Measurements from ENCODE around the gene KDM1B. TPM values are rescaled to one million over a fixed set of nuclear protein-coding genes. Genes with fewer than 3 reads are reported as not detected.
A peak's percentile ranks its signal among the peaks of the same experiment; 100 is the strongest.

Gene KDM1B
- total RNA-seq, 1 donor from 2014 or later: 20.7 TPM

DNA sequence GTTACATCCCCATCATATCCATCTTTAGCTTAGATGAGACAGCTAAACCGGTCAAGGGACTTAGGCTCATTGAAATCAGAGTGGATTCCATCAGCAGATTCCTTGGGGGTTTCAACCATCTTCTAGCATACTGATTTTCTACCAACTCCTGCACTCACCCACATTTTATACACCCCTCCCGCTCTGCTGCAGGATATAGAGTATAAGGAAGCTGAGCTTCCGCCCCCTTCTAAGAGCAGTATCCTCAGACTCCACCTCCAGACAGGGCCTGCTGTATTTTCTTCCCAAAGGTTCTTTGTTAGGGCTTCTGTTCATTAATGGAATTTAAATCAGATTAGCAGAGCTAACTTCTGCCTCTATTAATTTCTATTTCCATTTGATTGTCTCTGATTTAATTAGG is 22.9 kb upstream of the KDM1B start:
- Mint-ChIP-seq H3K9me3 (no peaks in the 10 kb centered on the region), H3K36me3 (peaks cover 19% of the 10 kb centered on the region), H3K27me3 (no peaks in the 10 kb centered on the region), H3K4me1 (ENCODE audit: unreplicated experiment) (no peaks in the 10 kb centered on the region), H3K27ac (no peak overlapping the region), H3K4me3 (no peak overlapping the region)
- TF ChIP-seq CTCF (conservative IDR thresholded peaks at IDR 0.05): no peak
- no peak for DNase-seq (ENCODE audit: extremely low spot score, unreplicated experiment)

DNA sequence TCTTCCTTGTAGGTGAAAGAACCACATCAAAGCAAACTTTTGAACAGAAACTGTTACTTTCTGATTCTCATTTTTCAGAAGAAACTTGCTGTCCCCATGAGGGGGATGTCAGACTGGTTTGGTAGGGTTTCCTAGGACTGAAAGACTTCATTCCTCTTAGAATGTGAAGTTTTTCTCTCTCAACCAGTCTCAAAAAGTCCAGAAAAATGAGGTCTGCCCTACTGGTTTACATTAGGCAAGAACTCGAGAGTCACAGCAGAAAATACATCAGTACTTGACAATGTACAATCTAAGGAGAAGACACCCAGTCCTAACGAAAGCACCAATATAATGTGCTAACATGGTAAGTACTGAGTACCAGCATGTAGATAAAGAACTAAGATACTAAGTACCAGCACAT is 20.1 kb upstream of the KDM1B start:
- peaks cover 29% of the 10 kb centered on the region for H3K36me3 Mint-ChIP-seq
- H3K4me3 Mint-ChIP-seq: no peak overlapping the region
- no peaks in the 10 kb centered on the region for H3K27me3 Mint-ChIP-seq
- peak overlapping the region; percentile 78 for H3K27ac Mint-ChIP-seq
- H3K4me1 Mint-ChIP-seq (ENCODE audit: unreplicated experiment): peaks cover 7% of the 10 kb centered on the region
- TF ChIP-seq CTCF (conservative IDR thresholded peaks at IDR 0.05): no peak
- H3K9me3 Mint-ChIP-seq: no peaks in the 10 kb centered on the region
- DNase-seq (ENCODE audit: extremely low spot score, unreplicated experiment): no peak

- H3K4me1 Mint-ChIP-seq (ENCODE audit: unreplicated experiment): peaks cover 8% of the 10 kb centered on the region
Observed at GRCh38 chr6:18136260-18136659, 19.0 kb upstream of the KDM1B start.

DNA sequence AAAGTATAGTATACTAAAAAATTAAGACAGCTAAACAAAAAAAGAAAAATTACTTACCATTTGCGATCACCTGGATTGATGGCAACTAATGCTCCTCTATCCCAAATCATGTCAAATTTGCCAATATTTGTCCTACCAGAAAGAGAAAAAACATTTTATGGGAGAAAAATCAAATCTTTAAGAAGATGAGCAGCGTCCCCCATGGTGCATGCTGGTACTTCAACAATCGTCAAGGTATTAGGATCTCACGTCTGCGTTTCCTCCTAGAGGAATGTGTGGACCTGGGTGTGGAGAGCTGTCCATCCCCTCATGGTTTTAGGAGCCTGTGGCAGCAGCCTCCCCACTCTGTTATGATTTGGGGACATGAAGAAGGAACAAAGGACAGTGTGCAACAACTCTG is 16.3 kb upstream of the KDM1B start:
- peak; percentile 28 for TF ChIP-seq CTCF (conservative IDR thresholded peaks at IDR 0.05)
- peaks cover 41% of the 10 kb centered on the region for H3K36me3 Mint-ChIP-seq
- no peak for DNase-seq (ENCODE audit: extremely low spot score, unreplicated experiment)
- no peaks in the 10 kb centered on the region for H3K27me3 Mint-ChIP-seq
- peaks cover 16% of the 10 kb centered on the region for H3K4me1 Mint-ChIP-seq (ENCODE audit: unreplicated experiment)
- no peaks in the 10 kb centered on the region for H3K9me3 Mint-ChIP-seq
- no peak overlapping the region for H3K4me3 Mint-ChIP-seq
- no peak overlapping the region for H3K27ac Mint-ChIP-seq

More at GRCh38 chr6:18136260-18136659, 19.0 kb upstream of the KDM1B start:
- H3K4me3 Mint-ChIP-seq: no peak overlapping the region
- peaks cover 30% of the 10 kb centered on the region for H3K36me3 Mint-ChIP-seq
- no peaks in the 10 kb centered on the region for H3K9me3 Mint-ChIP-seq
- TF ChIP-seq CTCF (conservative IDR thresholded peaks at IDR 0.05): no peak
- no peaks in the 10 kb centered on the region for H3K27me3 Mint-ChIP-seq
- DNase-seq (ENCODE audit: extremely low spot score, unreplicated experiment): no peak
- peak overlapping the region; percentile 55 for H3K27ac Mint-ChIP-seq

GRCh38 chr6:18139935-18140621 is 15.1 kb upstream of the KDM1B start:
- DNase-seq (ENCODE audit: extremely low spot score, unreplicated experiment): no peak
- H3K36me3 Mint-ChIP-seq: peaks cover 37% of the 10 kb centered on the region
- TF ChIP-seq CTCF (conservative IDR thresholded peaks at IDR 0.05): no peak
- H3K27ac Mint-ChIP-seq: peak overlapping the region; percentile 58
- H3K4me1 Mint-ChIP-seq (ENCODE audit: unreplicated experiment): peaks cover 16% of the 10 kb centered on the region
- no peak overlapping the region for H3K4me3 Mint-ChIP-seq
- no peaks in the 10 kb centered on the region for H3K27me3 Mint-ChIP-seq
- H3K9me3 Mint-ChIP-seq: no peaks in the 10 kb centered on the region

Data from type B pancreatic cell (in vitro differentiated cells).